ENCODE data around the gene AMBP. TPM values are rescaled to one million over a fixed set of nuclear protein-coding genes. Genes with fewer than 3 reads are reported as not detected.

The AMBP gene
- total and polyA plus RNA-seq, 4 donors: 0.47 to 3.7 (median 1.6) TPM

GRCh38 chr9:114112778-114113584 is 34.9 kb upstream of the AMBP start:
- no peak for TF ChIP-seq CTCF (IDR thresholded peaks at IDR 0.05; ENCODE audit: control extremely low read depth, extremely low read depth)
- Histone ChIP-seq H3K4me3 (no peak overlapping the region), H3K4me1 (ENCODE audit: control insufficient read depth in 5 of 5, insufficient read depth in 5 of 5, low read length in 5 of 5) (peaks cover 0 to 24% (median 5%) of the 10 kb centered on the region in 5 donors), H3K9ac (ENCODE audit: insufficient read depth in 1 of 2, low read length in 2 of 2) (no peak overlapping the region), H3K36me3 (ENCODE audit: control insufficient read depth in 4 of 4, insufficient read depth in 4 of 4, low read length in 4 of 4) (no peaks in the 10 kb centered on the region), H3K27me3 (ENCODE audit: control insufficient read depth in 3 of 3, insufficient read depth in 3 of 3, low read length in 2 of 3) (no peaks in the 10 kb centered on the region), H3K27ac (ENCODE audit: low read depth in 1 of 2, low read length in 1 of 2) (no peak overlapping the region), H3K9me3 (ENCODE audit: control insufficient read depth in 4 of 4, insufficient read depth in 3 of 4, low read length in 3 of 4) (no peaks in the 10 kb centered on the region)
- ATAC-seq (ENCODE audit: insufficient read depth, low FRiP score) (no peak), DNase-seq (peak; percentile 73 to 88 (median 75))
- WGBS, 2 donors: 41 to 68% methylated on average over 10 of the region's 10 CpGs

GRCh38 chr9:114112325-114112724 is 34.2 kb upstream of the AMBP start:
- Histone ChIP-seq H3K27me3 (ENCODE audit: control insufficient read depth in 3 of 3, insufficient read depth in 3 of 3, low read length in 2 of 3) (no peaks in the 10 kb centered on the region), H3K4me1 (ENCODE audit: control insufficient read depth in 5 of 5, insufficient read depth in 5 of 5, low read length in 5 of 5) (peaks cover 0 to 21% (median 5%) of the 10 kb centered on the region in 5 donors), H3K27ac (ENCODE audit: low read depth in 1 of 2, low read length in 1 of 2) (no peak overlapping the region), H3K9ac (ENCODE audit: insufficient read depth in 1 of 2, low read length in 2 of 2) (no peak overlapping the region), H3K36me3 (ENCODE audit: control insufficient read depth in 4 of 4, insufficient read depth in 4 of 4, low read length in 4 of 4) (no peaks in the 10 kb centered on the region), H3K4me3 (no peak overlapping the region), H3K9me3 (ENCODE audit: control insufficient read depth in 4 of 4, insufficient read depth in 3 of 4, low read length in 3 of 4) (no peaks in the 10 kb centered on the region)
- no peak for TF ChIP-seq CTCF (IDR thresholded peaks at IDR 0.05; ENCODE audit: control extremely low read depth, extremely low read depth)
- WGBS, 2 donors: 65 to 83% methylated on average over 1 of the region's 1 CpG
- DNase-seq (no peak), ATAC-seq (ENCODE audit: insufficient read depth, low FRiP score) (no peak)

- H3K9ac ChIP-seq (ENCODE audit: insufficient read depth in 1 of 2, low read length in 2 of 2): no peak overlapping the region
- peaks cover 0 to 2% (median 0%) of the 10 kb centered on the region in 3 donors for H3K27me3 ChIP-seq (ENCODE audit: control insufficient read depth in 3 of 3, insufficient read depth in 3 of 3, low read length in 2 of 3)
- ATAC-seq (ENCODE audit: insufficient read depth, low FRiP score) (peak; percentile 32), DNase-seq (no peak)
- no peak overlapping the region for H3K27ac ChIP-seq (ENCODE audit: low read depth in 1 of 2, low read length in 1 of 2)
- no peak for TF ChIP-seq CTCF (IDR thresholded peaks at IDR 0.05; ENCODE audit: control extremely low read depth, extremely low read depth)
- H3K4me1 ChIP-seq (ENCODE audit: control insufficient read depth in 5 of 5, insufficient read depth in 5 of 5, low read length in 5 of 5): peaks cover 0 to 13% (median 5%) of the 10 kb centered on the region in 5 donors
- H3K9me3 ChIP-seq (ENCODE audit: control insufficient read depth in 4 of 4, insufficient read depth in 3 of 4, low read length in 3 of 4): no peaks in the 10 kb centered on the region
- no peaks in the 10 kb centered on the region for H3K36me3 ChIP-seq (ENCODE audit: control insufficient read depth in 4 of 4, insufficient read depth in 4 of 4, low read length in 4 of 4)
- no peak overlapping the region for H3K4me3 ChIP-seq
- 70 to 82% methylated on average over 2 of the region's 2 CpGs for WGBS, 2 donors
These were observed 32.1 kb upstream of the AMBP start for GRCh38 chr9:114110180-114110579.
